ENCODE data around the gene CSMD2. TPM values are rescaled to one million over a fixed set of nuclear protein-coding genes. Genes with fewer than 3 reads are reported as not detected.

CSMD2 gene
- total RNA-seq, 8 experiments from 2014 or later = 0.32 to 50.0 (median 1.2) TPM

DNA sequence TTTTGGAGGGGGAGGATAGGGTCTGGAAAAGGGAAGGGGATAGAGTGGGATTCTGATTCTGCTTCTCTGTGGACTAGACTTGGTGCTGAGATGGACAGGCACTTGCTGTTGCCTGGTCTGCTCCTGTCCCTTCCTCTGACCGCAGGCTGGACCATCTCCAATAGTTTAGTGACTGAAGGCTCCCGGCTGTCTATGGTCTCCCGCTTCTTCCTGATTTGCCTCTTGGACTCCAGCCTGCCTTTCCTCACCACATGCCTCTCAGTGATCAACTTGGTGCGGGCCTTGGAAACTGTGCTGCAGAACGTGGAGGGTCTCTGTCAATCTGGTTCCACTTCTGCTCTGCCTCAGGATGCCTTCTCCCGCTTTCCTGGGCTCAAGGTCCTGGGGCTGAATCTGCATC, 698.9 kb downstream of the CSMD2 start:
- H3K4me1 ChIP-seq (replicated peaks in 1 of 2) = peaks cover 6 to 8% of the 10 kb centered on the region in 2 donors
- ATAC-seq (replicated peaks in 6 of 8) = no peak
- 0 to 97% (median 75%) methylated on average over 2 to 6 of the region's 6 CpGs; no CpG with 5 or more reads in 3 of the 10 experiments for WGBS, 10 experiments
- H3K27ac ChIP-seq = no peak overlapping the region
- in situ Hi-C loops (cut with MboI; ENCODE audit: low pct_unique_long_range_greater_than_20kb in 2 of 9, low sequenced_read_pairs in 9 of 9, unreplicated experiment in 9 of 9) = loop anchor here in 5 of 9 experiments (25.0 kb wide), 4 partner anchors 179 to 1054 kb away; partner anchors contain the start of gene AZIN2 (in 1 of the 5)
- H3K4me3 ChIP-seq = no peak overlapping the region

GRCh38 chr1:33465316-33465715, 699.7 kb downstream of the CSMD2 start:
- H3K4me3 ChIP-seq = no peak overlapping the region
- H3K27ac ChIP-seq = no peak overlapping the region
- no peak for ATAC-seq (replicated peaks in 6 of 8)
- H3K4me1 ChIP-seq (replicated peaks in 1 of 2) = peaks cover 3% of the 10 kb centered on the region in 2 donors
- in situ Hi-C loops (cut with MboI; ENCODE audit: low pct_unique_long_range_greater_than_20kb in 2 of 9, low sequenced_read_pairs in 9 of 9, unreplicated experiment in 9 of 9) = loop anchor here in 5 of 9 experiments (25.0 kb wide), 4 partner anchors 178 to 1053 kb away; partner anchors contain the start of gene AZIN2 (in 1 of the 5)
- WGBS, 10 experiments = 71 to 100% (median 88%) methylated on average over 1 to 2 of the region's 2 CpGs; no CpG with 5 or more reads in 1 of the 10 experiments

GRCh38 chr1:33464552-33464951, 700.5 kb downstream of the CSMD2 start:
- WGBS, 10 experiments = 71 to 100% (median 95%) methylated on average over 1 to 3 of the region's 3 CpGs; no CpG with 5 or more reads in 2 of the 10 experiments
- H3K27ac ChIP-seq = no peak overlapping the region
- no peak for ATAC-seq (replicated peaks in 6 of 8)
- H3K4me3 ChIP-seq = no peak overlapping the region
- H3K4me1 ChIP-seq (replicated peaks in 1 of 2) = no peaks in the 10 kb centered on the region
- in situ Hi-C loops (cut with MboI; ENCODE audit: low pct_unique_long_range_greater_than_20kb in 2 of 9, low sequenced_read_pairs in 9 of 9, unreplicated experiment in 9 of 9) = loop anchor here in 5 of 9 experiments (25.0 kb wide), 4 partner anchors 177 to 1052 kb away; partner anchors contain the start of gene AZIN2 (in 1 of the 5)

Other genes with a start within 250 kb of the CSMD2 start
- under 1 TPM in 5 of 8 experiments, not detected in 3; 0.14 to 0.36 (median 0.19) TPM for gene C1orf94, start 11.7 kb upstream of the CSMD2 start, total RNA-seq

Measured in motor neuron (in vitro differentiated cells).